ENCODE data around the gene KDM1B.
"Not testable (repeated sequence)": the region's sequence is repeated elsewhere in the genome, so short reads cannot be mapped to it uniquely, and the experiment has no call there.

Gene KDM1B

DNA sequence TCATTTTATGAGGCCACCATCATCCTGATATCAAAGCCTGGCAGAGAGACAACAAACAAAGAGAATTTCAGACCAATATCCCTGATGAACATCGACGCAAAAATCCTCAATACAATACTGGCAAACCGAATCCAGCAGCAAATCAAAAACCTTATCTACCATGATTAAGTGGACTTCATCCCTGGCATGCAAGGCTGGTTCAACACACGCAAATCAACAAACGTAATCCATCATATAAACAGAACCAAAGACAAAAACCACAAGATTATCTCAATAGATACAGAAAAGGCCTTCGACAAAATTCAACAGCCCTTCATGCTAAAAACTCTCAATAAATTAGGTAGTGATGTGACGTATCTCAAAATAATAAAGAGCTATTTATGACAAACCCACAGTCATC lies 76.6 kb downstream of the KDM1B start:
- not testable (repeated sequence) for DNase-seq (ENCODE audit: low read depth in 2 of 2)

DNA sequence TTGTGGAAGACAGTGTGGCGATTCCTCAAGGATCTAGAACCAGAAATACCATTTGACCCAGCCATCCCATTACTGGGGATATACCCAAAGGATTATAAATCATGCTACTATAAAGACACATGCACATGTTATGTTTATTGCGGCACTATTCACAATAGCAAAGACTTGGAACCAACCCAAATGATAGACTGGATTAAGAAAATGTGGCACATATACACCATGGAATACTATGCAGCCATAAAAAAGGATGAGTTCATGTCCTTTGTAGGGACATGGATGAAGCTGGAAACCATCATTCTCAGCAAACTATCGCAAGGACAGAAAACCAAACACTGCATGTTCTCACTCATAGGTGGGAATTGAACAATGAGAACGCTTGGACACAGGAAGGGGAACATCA lies 78.5 kb downstream of the KDM1B start:
- not testable (repeated sequence) for DNase-seq (ENCODE audit: low read depth in 2 of 2)

DNA sequence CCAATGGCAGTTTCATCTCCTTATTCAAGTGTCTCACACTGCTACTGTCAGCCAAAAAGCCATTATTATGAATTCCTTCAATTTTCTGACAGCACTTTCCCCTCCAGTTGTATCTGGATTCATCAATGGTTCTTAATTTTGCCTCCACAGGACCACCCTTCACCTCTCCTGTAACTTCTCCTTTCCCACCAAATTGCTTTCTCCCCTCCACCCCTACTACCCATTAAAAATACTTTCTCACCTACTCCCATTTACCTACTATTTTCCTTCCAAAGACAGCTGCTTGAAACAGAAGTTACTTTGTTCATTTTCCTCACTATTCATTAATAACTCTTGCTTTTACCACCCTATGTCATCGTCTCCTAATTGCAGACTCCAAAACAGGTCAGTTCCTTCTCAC lies 79.3 kb downstream of the KDM1B start:
- no peak for DNase-seq (ENCODE audit: low read depth in 2 of 2)

DNA sequence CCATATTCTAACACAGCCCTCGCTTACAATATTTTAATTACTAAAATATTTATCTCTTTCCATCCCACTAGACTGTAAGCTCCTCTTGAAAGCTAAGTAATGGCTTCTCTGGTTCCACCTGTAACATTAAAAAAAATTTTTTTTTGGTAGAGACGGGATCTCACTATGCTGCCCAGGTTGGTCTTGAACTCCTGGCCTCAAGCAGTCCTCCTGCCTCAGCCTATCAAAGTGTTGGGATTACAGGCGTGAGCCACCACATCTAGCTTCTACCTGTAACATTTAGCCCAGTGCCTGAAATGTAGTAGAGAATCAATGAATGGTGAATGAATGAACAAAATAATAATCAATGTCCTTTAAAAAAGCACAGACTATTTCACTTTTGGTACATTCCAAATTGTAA lies 80.3 kb downstream of the KDM1B start:
- DNase-seq (ENCODE audit: low read depth in 2 of 2) = no peak

DNA sequence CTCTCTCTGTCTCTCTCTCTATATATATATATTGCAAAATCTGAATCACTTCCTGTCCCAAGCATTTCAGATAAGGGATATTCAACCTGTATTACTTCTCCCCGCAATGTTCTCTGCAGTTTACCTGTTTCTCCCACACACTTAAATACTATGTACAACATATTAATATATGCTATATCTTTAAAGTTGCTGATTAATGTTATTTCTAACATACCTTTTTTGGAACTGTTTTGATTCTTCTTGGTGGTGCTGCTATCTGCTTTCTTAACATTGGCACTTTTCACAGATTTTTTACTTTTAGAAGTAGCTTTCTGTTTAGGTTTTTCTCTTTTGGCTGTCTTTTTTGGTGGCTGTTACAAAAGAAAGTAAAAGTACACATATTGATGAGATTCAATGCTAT lies 81.9 kb downstream of the KDM1B start:
- DNase-seq (ENCODE audit: low read depth in 2 of 2) = no peak

DNA sequence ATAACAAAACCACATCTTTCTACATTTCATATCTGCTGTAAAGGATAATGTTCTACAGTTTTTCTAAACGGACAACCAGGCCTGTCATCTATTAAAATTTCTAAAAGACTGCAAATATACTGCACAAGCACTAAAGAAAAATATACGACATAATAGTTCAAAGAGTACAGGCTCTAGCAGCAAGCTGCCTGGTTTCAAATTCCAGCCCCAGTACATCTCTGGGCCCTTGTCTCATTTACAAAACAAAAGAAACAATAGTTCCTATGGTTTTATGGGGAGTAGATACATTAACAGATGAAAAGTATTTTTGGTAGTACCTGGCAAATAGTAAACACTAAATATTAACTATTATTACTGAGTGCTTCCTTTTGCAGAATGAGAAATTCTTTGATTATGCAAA lies 85.0 kb downstream of the KDM1B start:
- no peak for DNase-seq (ENCODE audit: low read depth in 2 of 2)

DNA sequence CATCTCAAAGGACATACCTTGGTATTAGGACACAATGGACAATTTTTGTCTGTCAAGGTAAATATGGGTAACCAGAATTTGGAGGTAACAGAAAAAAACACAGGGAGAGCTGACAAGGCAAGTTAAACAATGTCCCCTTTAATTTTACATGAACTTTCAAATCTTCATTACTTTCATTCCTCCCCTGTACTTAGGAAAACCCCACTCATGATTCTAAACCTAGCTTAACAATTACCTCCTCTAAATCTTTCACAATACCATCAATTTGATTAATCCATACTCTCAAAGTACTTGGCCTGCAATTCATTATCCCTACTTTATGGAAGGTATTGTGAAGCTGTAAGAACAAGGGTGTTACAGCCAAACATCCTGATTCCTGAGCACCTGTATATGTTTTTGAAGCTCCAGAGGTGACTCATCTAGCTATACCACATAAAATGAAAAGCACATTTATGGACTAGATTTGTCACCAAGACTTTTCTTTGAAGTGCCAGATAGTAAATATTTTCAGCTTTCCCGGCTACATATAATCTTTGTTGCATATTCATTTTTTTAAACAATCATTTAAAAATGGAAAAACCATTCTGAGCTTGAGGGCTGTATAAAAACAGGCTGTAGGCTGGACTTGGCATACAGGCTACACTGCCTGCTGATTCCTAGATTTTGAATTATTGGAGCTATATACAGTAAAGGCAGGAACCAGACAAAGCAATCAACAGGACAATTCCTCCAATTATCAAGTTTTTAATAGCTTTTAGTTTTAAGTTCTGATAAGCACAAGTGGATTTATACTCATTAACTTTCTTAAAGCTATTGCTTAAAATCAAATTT lies 86.2 kb downstream of the KDM1B start:
- DNase-seq (ENCODE audit: low read depth in 2 of 2) = no peak

DNA sequence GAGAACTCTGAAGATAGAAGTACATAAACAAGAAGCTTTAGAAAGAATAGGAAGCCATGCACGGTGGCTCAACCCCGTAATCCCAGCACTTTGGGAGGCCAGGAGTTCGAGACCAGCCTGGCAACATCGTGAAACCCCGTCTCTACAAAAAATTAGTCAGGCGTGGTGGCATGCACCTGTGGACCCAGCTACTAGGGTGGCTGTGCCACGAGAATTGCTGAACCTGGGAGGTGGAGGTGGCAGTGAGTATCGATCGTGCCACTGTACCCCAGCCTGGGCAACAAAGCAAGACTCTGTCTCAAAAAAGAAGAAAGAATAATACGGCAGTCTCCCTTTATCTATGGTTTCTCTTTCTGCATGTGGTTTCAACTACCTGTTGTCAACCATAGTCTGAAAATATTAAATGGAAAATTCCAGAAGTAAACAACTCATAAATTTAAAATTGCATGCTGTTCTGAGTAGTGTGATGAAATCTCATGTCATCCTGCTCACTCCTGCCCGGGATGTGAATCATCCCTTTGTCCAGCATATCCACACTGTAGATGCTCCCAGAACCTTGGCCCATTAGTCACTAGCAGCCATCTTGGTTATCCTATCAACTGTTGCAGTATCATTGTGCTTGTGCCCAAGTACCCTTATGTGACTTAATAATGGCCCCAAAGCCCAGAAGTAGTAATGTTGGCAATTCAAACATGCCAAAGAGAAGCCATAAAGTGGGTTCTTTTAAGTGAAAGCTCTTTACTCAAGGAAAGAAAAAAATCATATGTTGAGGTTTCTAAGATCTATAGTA lies 87.0 kb downstream of the KDM1B start:
- DNase-seq (ENCODE audit: low read depth in 2 of 2) = no peak

DNA sequence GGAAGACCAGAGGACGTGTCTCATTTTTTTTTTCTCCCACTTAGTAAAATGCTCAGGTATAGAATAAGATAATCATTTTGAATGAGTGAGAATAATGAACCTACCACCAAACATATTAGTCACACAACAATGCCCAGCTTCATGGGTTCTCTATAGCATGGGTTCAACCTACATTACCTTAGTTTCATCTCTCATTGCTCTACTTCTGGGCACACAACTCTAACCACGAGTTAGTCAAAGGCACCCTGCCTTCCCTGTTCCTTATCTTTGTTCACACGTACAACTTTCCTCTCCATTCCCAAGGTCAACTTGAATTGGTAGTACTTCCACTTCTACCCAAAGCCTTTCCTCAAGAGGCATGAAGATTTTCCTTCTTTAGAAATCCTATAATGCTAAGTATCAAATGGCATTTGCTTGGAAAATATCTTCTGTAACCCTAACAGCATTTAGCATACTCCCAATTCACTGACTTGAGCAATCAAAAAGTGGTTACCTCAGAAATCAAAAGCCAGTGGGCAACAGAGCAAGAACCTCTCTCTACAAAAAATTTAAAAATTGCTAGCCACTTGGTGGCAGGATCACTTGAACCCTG lies 88.2 kb downstream of the KDM1B start:
- no peak for DNase-seq (ENCODE audit: low read depth in 2 of 2)

DNA sequence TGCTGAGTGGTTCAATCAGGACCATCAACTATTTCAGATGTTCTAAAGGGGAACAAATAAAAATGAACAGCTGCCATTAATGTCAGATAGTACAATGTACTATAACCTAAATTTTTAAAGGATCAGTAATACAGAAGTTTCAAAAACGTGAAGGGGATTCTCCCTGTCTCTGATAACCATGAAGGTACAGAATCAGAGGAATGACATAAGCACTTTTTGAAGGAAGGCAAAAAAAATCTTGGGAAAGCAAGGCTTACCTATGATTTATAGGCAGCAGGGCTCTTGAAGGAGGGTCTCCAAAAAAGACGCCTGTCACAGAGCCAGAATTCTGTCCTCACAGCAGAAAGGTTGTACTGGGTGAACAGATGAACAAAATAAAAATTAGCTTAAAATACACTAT lies 89.0 kb downstream of the KDM1B start:
- no peak for DNase-seq (ENCODE audit: low read depth in 2 of 2)

DNA sequence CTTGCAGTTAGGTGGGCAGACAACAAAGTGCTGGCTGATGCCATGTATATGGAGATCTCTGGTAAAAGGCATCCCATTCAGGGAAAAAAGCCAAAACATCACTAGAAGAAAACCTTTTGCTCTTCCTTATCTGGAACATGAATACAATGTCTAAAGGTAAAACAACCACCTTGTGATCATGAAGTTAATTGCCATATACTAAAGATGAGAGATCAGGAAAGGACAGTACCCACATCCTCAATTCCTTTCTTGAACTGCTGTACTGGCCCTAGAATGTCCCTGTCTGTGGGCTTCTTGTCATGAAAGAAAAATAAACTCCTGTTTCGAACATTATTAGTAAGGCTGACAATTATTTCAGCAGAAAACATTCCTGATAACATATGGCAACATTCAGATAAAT lies 89.9 kb downstream of the KDM1B start:
- no peak for DNase-seq (ENCODE audit: low read depth in 2 of 2)

DNA sequence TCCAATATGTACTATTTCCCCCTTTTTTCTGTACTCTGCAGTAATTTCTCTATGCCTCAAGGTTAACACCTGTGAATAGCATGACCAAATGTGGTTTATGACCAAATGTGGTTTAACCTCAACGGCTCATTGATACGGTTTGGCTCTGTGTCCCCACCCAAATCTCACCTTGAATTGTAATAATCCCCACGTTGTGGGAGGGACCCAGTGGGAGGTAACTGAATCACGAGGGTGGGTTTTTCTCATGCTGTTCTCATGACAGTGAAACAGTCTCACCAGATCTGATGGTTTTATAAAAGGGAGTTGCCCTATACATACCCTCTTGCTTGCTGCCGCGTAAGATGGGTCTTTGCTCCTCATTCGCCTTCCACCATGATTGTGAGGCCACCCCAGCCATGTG lies 90.4 kb downstream of the KDM1B start:
- DNase-seq (ENCODE audit: low read depth in 2 of 2) = no peak

DNA sequence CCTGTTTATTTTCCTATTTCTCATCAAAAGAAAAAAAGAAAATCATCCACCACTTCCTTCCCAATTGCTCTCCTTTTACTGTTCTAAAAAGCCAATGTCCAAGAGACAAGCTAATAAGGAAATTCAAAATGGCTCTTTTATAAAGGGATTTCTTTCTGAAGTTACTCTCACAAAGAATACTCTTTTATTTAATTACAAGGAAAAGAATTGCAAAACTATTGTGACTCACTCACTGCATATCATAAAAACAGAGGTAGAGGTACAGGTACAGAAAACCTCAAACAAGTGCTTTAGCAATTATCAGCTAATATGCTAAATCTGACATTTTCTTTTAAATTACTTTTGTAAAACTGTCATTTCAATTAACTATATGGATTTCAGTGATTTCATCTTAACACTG lies 91.0 kb downstream of the KDM1B start:
- no peak for DNase-seq (ENCODE audit: low read depth in 2 of 2)

DNA sequence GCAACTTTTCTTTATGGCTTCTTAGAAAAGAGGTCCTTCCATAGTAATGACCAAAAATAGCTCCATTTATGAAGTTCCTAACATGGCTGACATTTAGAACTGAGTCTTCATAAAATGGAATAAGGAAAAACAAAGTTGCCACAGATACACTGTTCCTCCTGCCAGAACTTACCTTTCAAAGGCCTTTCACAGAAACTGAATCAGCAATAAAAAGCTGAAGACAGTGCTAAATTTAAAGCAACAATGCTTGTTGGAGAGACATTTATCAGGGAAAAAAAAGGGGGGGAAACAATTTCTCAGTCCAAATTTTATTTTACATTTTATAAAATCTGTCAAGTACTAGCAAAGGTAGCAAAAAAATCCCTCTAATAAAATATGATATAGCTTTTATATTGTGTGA lies 91.8 kb downstream of the KDM1B start:
- no peak for DNase-seq (ENCODE audit: low read depth in 2 of 2)

DNA sequence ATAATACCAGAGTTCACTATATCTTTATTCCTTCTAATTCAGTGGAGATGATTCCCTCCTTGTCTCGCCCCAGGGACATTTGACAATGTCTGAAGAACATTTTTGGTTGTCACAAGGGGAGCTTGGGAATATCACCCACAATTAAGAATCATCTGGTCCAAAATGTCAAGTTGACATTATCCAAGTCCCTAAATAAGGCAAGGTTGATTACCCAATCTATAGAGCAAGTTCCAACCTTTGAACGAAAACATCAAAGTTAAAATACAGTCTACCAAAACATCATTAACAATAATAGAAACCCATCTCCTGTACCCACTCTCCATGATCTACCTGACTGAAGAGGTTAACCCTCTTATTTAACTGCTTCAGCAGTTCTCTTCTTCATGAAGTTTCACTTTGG lies 93.5 kb downstream of the KDM1B start:
- no peak for DNase-seq (ENCODE audit: low read depth in 2 of 2)

DNA sequence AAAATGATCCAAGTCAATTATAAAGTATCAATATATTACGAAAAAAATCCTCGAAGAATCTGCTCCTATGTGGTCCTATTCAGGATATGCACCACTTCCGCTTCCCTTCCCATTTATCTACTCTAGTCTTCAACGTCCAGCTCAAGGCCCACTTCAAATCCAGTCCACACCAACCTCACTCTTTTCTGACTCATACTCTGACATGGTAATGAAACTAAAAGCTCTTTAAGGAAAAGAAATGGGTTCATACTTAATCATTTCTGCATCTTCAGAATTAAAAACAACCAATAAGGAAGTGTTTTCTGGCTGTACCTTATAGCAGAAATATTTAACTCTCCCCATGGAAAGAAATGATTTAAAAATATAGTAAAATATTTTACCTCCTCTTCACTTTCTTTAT lies 94.0 kb downstream of the KDM1B start:
- no peak for DNase-seq (ENCODE audit: low read depth in 2 of 2)

DNA sequence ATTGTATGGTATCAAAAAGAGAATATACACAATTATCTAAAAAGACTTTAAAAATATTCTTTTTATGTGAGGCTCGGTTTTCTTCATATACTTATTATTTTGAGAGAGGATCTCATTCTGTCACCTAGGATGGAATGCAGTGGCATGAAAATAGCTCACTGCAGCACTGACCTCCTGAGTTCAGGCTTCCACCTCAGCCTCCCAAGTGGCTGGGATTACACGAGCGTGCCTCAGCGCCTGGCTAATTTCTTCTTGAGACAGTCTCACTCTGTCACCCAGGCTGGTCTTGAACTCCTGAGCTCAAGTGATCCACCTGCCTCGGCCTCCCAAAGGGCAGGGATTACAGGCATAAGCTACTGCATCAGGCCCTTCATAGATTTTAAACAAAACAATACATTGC lies 98.4 kb downstream of the KDM1B start:
- DNase-seq (ENCODE audit: low read depth in 2 of 2) = no peak

DNA sequence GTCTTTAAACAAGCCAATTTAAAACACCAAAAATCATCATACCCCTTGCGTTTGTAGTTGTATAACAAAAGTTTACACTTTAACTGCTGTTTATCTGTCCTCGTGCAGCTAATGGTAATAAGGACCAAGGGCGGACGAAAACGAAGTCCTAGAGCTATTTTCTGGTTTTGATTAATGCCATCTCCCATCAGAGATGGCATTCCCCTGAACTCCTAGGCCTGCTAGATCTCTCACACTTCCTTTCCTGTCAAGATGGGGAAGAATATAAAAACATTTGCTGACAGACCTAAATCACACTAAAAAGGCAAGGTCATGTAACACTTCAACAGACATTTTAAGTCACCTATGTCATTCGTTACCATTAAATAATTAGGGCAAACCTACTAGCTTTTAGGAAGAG lies 99.6 kb downstream of the KDM1B start:
- DNase-seq (ENCODE audit: low read depth in 2 of 2) = no peak

DNA sequence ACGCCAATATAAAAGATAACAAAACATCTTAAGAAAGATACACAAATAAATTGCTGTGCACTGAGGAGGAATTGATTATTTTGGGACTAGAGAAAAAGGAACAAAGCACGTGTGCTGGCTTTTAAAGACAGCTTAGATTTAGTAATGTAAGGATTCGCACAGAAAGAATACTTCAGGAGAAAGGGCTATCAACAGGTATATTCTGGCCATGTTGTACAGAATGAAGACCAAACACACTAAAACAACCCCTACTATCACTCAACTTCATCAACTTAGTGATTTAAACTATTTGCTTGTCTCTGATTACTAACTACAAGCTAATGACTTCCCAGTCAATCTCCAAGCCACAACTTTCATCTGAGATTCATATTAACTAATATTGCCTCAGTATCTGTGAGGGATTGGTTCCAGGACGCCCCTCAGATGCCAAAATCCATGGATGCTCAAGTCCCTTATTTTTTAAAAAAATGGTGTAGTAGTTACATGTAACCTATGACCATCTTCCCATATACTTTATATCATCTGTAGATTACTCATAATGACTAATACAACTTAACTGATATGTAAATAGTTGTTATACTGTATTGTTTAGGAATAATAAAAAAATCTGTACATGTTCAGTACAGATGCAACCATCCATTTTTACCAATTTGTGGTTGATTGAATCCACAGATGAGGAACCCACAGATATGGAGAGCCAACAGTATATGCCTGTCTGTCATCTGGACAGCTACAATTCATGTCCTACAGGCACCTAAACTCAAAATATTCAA lies 104.6 kb downstream of the KDM1B start:
- DNase-seq (ENCODE audit: low read depth in 2 of 2) = no peak

DNA sequence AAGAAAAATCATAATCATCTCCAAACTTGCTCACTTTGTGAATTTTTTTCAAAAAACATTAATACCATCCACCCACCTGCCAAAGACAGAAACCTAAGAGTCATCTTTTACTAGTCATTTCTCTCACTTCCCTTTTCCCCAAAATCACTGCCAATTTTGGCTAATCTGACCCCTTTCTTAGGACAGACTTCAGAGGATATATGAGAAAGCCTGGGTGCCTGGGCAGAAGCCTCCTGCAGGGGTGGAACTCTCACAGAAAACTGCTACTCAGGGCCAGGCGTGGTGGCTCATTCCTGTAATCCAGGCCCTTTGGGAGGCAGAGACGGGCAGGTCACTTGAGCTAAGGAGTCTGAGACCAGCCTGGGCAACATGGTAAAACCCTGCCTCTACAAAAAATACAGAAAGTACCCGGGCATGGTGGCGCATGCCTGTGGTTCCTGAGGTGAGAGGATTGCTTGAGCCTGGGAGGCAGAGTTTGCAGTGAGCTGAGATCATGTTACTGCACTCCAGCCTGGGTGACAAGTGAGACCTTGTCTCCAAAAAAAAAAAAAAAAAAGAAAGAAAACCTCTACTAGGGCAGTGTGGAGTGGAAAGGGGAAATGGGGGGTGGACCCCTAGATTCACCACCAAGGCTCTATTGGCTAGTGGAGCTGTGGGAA lies 105.4 kb downstream of the KDM1B start:
- DNase-seq (ENCODE audit: low read depth in 2 of 2) = no peak

DNA sequence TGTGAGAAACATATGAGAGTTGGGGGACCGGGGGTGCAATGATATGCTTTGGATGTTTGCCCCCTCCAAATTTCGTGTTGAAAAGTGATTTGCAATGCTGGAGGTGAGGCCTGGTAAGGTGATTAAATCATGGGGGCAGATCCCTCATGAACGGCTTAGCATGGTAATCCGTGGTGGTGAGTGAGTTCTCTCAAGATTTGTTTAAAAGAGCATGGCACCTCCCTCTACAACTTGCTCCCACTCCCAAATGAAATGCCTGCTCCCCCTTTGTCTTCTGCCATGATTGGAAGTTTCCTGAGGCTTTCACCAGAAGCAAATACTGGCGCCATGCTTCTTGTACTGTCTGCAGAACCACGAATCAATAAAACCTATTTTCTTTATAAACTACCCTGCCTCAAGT lies 106.7 kb downstream of the KDM1B start:
- DNase-seq (ENCODE audit: low read depth in 2 of 2) = no peak
